Activated T-cell treated with anti-CD3 and anti-CD28 coated beads, Interleukin-2, amount 50 U/mL, for 24 hours (primary cell): ENCODE results near the gene CACNA2D4.

ENCODE experiments used
- DNase-seq: peaks from one replicate; pipeline ENCODE4 v3.0.0-alpha.2; 2020
- H3K27ac Mint-ChIP-seq: 2 replicates; pipeline ENCODE4 v1.8.0; 2020; ENCODE audit warnings: mild to moderate bottlenecking, mixed read lengths
- H3K27me3 Mint-ChIP-seq: 2 replicates; pipeline ENCODE4 v1.8.0; 2020; ENCODE audit warnings: mixed read lengths
- H3K36me3 Mint-ChIP-seq: 2 replicates; pipeline ENCODE4 v1.8.0; 2020; ENCODE audit warnings: low read depth, mixed read lengths
- H3K4me1 Mint-ChIP-seq: 2 replicates; pipeline ENCODE4 v1.8.0; 2020; ENCODE audit warnings: low read depth, mixed read lengths
- H3K4me3 Mint-ChIP-seq: 2 replicates; pipeline ENCODE4 v1.8.0; 2020; ENCODE audit warnings: mild to moderate bottlenecking, moderate library complexity, mixed read lengths
- H3K9me3 Mint-ChIP-seq: 2 replicates; pipeline ENCODE4 v1.8.0; 2020; ENCODE audit warnings: mixed read lengths

CACNA2D4 gene

GRCh38 chr12:1776170-1776921 lies 142.1 kb downstream of the CACNA2D4 start:
- no peak overlapping the region for H3K27ac Mint-ChIP-seq
- H3K36me3 Mint-ChIP-seq, result peaks cover 76% of the 10 kb centered on the region
- peaks cover 17% of the 10 kb centered on the region for H3K4me1 Mint-ChIP-seq
- H3K4me3 Mint-ChIP-seq, result no peak overlapping the region
- DNase-seq, result no peak
- H3K9me3 Mint-ChIP-seq, result no peaks in the 10 kb centered on the region
- no peaks in the 10 kb centered on the region for H3K27me3 Mint-ChIP-seq

GRCh38 chr12:1773937-1774655 lies 144.4 kb downstream of the CACNA2D4 start:
- Mint-ChIP-seq H3K36me3 (peaks cover 59% of the 10 kb centered on the region), H3K27me3 (no peaks in the 10 kb centered on the region), H3K9me3 (no peaks in the 10 kb centered on the region), H3K4me1 (peaks cover 18% of the 10 kb centered on the region), H3K27ac (no peak overlapping the region), H3K4me3 (no peak overlapping the region)
- no peak for DNase-seq

- peaks cover 13% of the 10 kb centered on the region for H3K4me1 Mint-ChIP-seq
- no peak for DNase-seq
- peaks cover 23% of the 10 kb centered on the region for H3K36me3 Mint-ChIP-seq
- no peaks in the 10 kb centered on the region for H3K27me3 Mint-ChIP-seq
- no peaks in the 10 kb centered on the region for H3K9me3 Mint-ChIP-seq
- no peak overlapping the region for H3K4me3 Mint-ChIP-seq
- H3K27ac Mint-ChIP-seq, result no peak overlapping the region
Observed at GRCh38 chr12:1769809-1770494, 148.5 kb downstream of the CACNA2D4 start.

GRCh38 chr12:1768615-1769014 lies 149.8 kb downstream of the CACNA2D4 start:
- Mint-ChIP-seq H3K27me3 (no peaks in the 10 kb centered on the region), H3K4me3 (no peak overlapping the region), H3K4me1 (peaks cover 12% of the 10 kb centered on the region), H3K27ac (no peak overlapping the region), H3K9me3 (no peaks in the 10 kb centered on the region), H3K36me3 (peaks cover 14% of the 10 kb centered on the region)
- no peak for DNase-seq

- Mint-ChIP-seq H3K27ac (no peak overlapping the region), H3K4me1 (peaks cover 11% of the 10 kb centered on the region)
Observed at GRCh38 chr12:1767407-1768090, 150.9 kb downstream of the CACNA2D4 start.

GRCh38 chr12:1766110-1766509 lies 152.3 kb downstream of the CACNA2D4 start:
- Mint-ChIP-seq H3K27me3 (no peaks in the 10 kb centered on the region), H3K9me3 (no peaks in the 10 kb centered on the region), H3K4me3 (no peak overlapping the region), H3K4me1 (peaks cover 11% of the 10 kb centered on the region), H3K36me3 (peaks cover 17% of the 10 kb centered on the region), H3K27ac (no peak overlapping the region)
- DNase-seq, result no peak

More at GRCh38 chr12:1767407-1768090, 150.9 kb downstream of the CACNA2D4 start:
- no peaks in the 10 kb centered on the region for H3K9me3 Mint-ChIP-seq
- no peak for DNase-seq
- H3K27me3 Mint-ChIP-seq, result no peaks in the 10 kb centered on the region
- H3K4me3 Mint-ChIP-seq, result no peak overlapping the region
- peaks cover 6% of the 10 kb centered on the region for H3K36me3 Mint-ChIP-seq

- H3K27me3 Mint-ChIP-seq, result no peaks in the 10 kb centered on the region
- no peak overlapping the region for H3K4me3 Mint-ChIP-seq
- no peak for DNase-seq
- H3K4me1 Mint-ChIP-seq, result peaks cover 16% of the 10 kb centered on the region
- no peaks in the 10 kb centered on the region for H3K9me3 Mint-ChIP-seq
- peaks cover 37% of the 10 kb centered on the region for H3K36me3 Mint-ChIP-seq
- no peak overlapping the region for H3K27ac Mint-ChIP-seq
Observed at GRCh38 chr12:1763153-1763552, 155.3 kb downstream of the CACNA2D4 start.

- no peak overlapping the region for H3K4me3 Mint-ChIP-seq
- no peaks in the 10 kb centered on the region for H3K9me3 Mint-ChIP-seq
- peaks cover 50% of the 10 kb centered on the region for H3K36me3 Mint-ChIP-seq
- DNase-seq, result no peak
- H3K27me3 Mint-ChIP-seq, result no peaks in the 10 kb centered on the region
- peaks cover 19% of the 10 kb centered on the region for H3K4me1 Mint-ChIP-seq
- H3K27ac Mint-ChIP-seq, result no peak overlapping the region
Observed at GRCh38 chr12:1761857-1762256, 156.6 kb downstream of the CACNA2D4 start.

- H3K4me3 Mint-ChIP-seq, result no peak overlapping the region
- H3K4me1 Mint-ChIP-seq, result peaks cover 18% of the 10 kb centered on the region
- peaks cover 60% of the 10 kb centered on the region for H3K36me3 Mint-ChIP-seq
- no peaks in the 10 kb centered on the region for H3K27me3 Mint-ChIP-seq
- no peaks in the 10 kb centered on the region for H3K9me3 Mint-ChIP-seq
- H3K27ac Mint-ChIP-seq, result peak overlapping the region; percentile 71
- DNase-seq, result no peak
Observed at GRCh38 chr12:1760566-1761382, 157.7 kb downstream of the CACNA2D4 start.

GRCh38 chr12:1758887-1759286 lies 159.6 kb downstream of the CACNA2D4 start:
- no peaks in the 10 kb centered on the region for H3K27me3 Mint-ChIP-seq
- H3K4me3 Mint-ChIP-seq, result no peak overlapping the region
- no peaks in the 10 kb centered on the region for H3K9me3 Mint-ChIP-seq
- H3K36me3 Mint-ChIP-seq, result peaks cover 75% of the 10 kb centered on the region
- peaks cover 14% of the 10 kb centered on the region for H3K4me1 Mint-ChIP-seq
- no peak overlapping the region for H3K27ac Mint-ChIP-seq
- DNase-seq, result no peak

- Mint-ChIP-seq H3K4me1 (peaks cover 14% of the 10 kb centered on the region), H3K27me3 (no peaks in the 10 kb centered on the region), H3K9me3 (no peaks in the 10 kb centered on the region), H3K4me3 (no peak overlapping the region), H3K27ac (no peak overlapping the region), H3K36me3 (peaks cover 72% of the 10 kb centered on the region)
- DNase-seq, result no peak
Observed at GRCh38 chr12:1758376-1758775, 160.1 kb downstream of the CACNA2D4 start.

- Mint-ChIP-seq H3K9me3 (peaks cover 18% of the 10 kb centered on the region), H3K27me3 (no peaks in the 10 kb centered on the region), H3K4me3 (no peak overlapping the region), H3K36me3 (peaks cover 60% of the 10 kb centered on the region), H3K27ac (no peak overlapping the region), H3K4me1 (peaks cover 16% of the 10 kb centered on the region)
- no peak for DNase-seq
Observed at GRCh38 chr12:1750300-1750699, 168.2 kb downstream of the CACNA2D4 start.

- H3K9me3 Mint-ChIP-seq, result peaks cover 19% of the 10 kb centered on the region
- no peak overlapping the region for H3K4me3 Mint-ChIP-seq
- H3K4me1 Mint-ChIP-seq, result peaks cover 16% of the 10 kb centered on the region
- H3K36me3 Mint-ChIP-seq, result peaks cover 56% of the 10 kb centered on the region
- H3K27me3 Mint-ChIP-seq, result no peaks in the 10 kb centered on the region
- H3K27ac Mint-ChIP-seq, result no peak overlapping the region
- no peak for DNase-seq
Observed at GRCh38 chr12:1749019-1749418, 169.4 kb downstream of the CACNA2D4 start.

- H3K27me3 Mint-ChIP-seq, result no peaks in the 10 kb centered on the region
- no peak overlapping the region for H3K4me3 Mint-ChIP-seq
- no peak for DNase-seq
- H3K4me1 Mint-ChIP-seq, result peaks cover 16% of the 10 kb centered on the region
- peaks cover 19% of the 10 kb centered on the region for H3K9me3 Mint-ChIP-seq
- H3K27ac Mint-ChIP-seq, result no peak overlapping the region
- H3K36me3 Mint-ChIP-seq, result peaks cover 66% of the 10 kb centered on the region
Observed at GRCh38 chr12:1747609-1748008, 170.8 kb downstream of the CACNA2D4 start.
